Endothelial cell of umbilical vein (primary cell): Measurements from ENCODE around the gene PLD1. TPM values are rescaled to one million over a fixed set of nuclear protein-coding genes. Genes with fewer than 3 reads are reported as not detected.

ENCODE experiments used
- BruUV-seq: library from RNA; stranded (reverse); fragments of 400-500 nt; replicated peaks from 2 replicates; lab custom pipeline; 2021; lab: Mats Ljungman, UMichigan
- CTCF ChIA-PET: fragments of 300-600, 350-600 bp; sonication (Branson Sonifier 250); formaldehyde crosslinking; loops from one replicate; lab custom pipeline; 2021; ENCODE audit warnings: antibody characterized with exemption, inconsistent platforms; lab: Charles Lee
- POLR2A ChIA-PET: fragments of 300-600, 350-600 bp; sonication (Branson Sonifier 250); formaldehyde crosslinking; loops from one replicate; lab custom pipeline; 2021; ENCODE audit warnings: antibody characterized with exemption, inconsistent platforms; lab: Charles Lee
- DNase-seq: peaks from one replicate; pipeline ENCODE4 v3.0.0-alpha.2; 2011; ENCODE audit warnings: low read depth, low spot score
- FAIRE-seq: peaks from 2 replicates; lab custom pipeline; 2011; peaks lifted over from hg19 to GRCh38; lab: Jason Lieb, UNC
- H2AFZ ChIP-seq: 2 replicates; pipeline ENCODE4 v1.6.0; 2012; ENCODE audit warnings: low read depth, low read length, control low read depth, inconsistent platforms
- H3K27ac ChIP-seq: 2 replicates; pipeline ENCODE4 v1.5.1; 2011; ENCODE audit warnings: low read depth, mild to moderate bottlenecking, control low read depth, low read length, moderate library complexity; ENCODE audit not compliant: insufficient read depth
- H3K27me3 ChIP-seq, 2 experiments: 2 replicates each; pipeline versions ENCODE4 v1.6.0 to v1.6.1; 2011; ENCODE audit warnings: low read length in 2 of 2, mixed read lengths in 1 of 2; ENCODE audit not compliant: control insufficient read depth in 2 of 2, insufficient read depth in 2 of 2
- H3K36me3 ChIP-seq, 2 experiments: 2 replicates in 1 of 2; 3 replicates in 1 of 2; pipeline ENCODE4 v1.5.1; 2011; ENCODE audit warnings: low read length in 2 of 2, mild to moderate bottlenecking in 1 of 2, moderate library complexity in 1 of 2; ENCODE audit not compliant: control insufficient read depth in 2 of 2, insufficient read depth in 2 of 2; ENCODE audit errors: extremely low read depth in 1 of 2
- H3K4me1 ChIP-seq: 3 replicates; pipeline ENCODE4 v1.5.1; 2011; ENCODE audit warnings: mild to moderate bottlenecking, low read length; ENCODE audit not compliant: control insufficient read depth, insufficient read depth; ENCODE audit errors: extremely low read depth
- H3K4me2 ChIP-seq: 2 replicates; pipeline ENCODE4 v1.6.1; 2011; ENCODE audit warnings: low read length, control low read depth, mixed read lengths; ENCODE audit not compliant: insufficient read depth
- H3K4me3 ChIP-seq, 3 experiments: fragments of 200-600 bp in 1 of 3; sonication (generic), shearing (Covaris generic) in 1 of 3; replicated peaks in 1 of 3; 2 replicates each; pipeline ENCODE4 v1.5.1; 2011 to 2016; ENCODE audit warnings: control low read depth in 3 of 3, low read length in 3 of 3, mild to moderate bottlenecking in 2 of 3, inconsistent platforms in 1 of 3, low read depth in 1 of 3, moderate library complexity in 1 of 3; ENCODE audit not compliant: insufficient read depth in 1 of 3
- H3K79me2 ChIP-seq: 2 replicates; pipeline ENCODE4 v1.6.0; 2012; ENCODE audit warnings: low read length, inconsistent platforms; ENCODE audit not compliant: control insufficient read depth, insufficient read depth
- H3K9ac ChIP-seq: replicated peaks from 2 replicates; pipeline ENCODE3; 2011; ENCODE audit warnings: low read length, control low read depth; ENCODE audit not compliant: insufficient read depth; ENCODE audit errors: extremely low read depth
- H3K9me1 ChIP-seq: replicated peaks from 3 replicates; pipeline ENCODE4 v1.6.0; 2011; ENCODE audit warnings: mild to moderate bottlenecking, low read length; ENCODE audit not compliant: control insufficient read depth, insufficient read depth; ENCODE audit errors: extremely low read depth
- H3K9me3 ChIP-seq: replicated peaks from 2 replicates; pipeline ENCODE4 v1.5.1; 2012; ENCODE audit warnings: low read length, inconsistent platforms; ENCODE audit not compliant: control insufficient read depth, insufficient read depth
- H4K20me1 ChIP-seq: replicated peaks from 2 replicates; pipeline ENCODE3; 2011; ENCODE audit warnings: mild to moderate bottlenecking, low read length; ENCODE audit not compliant: control insufficient read depth, insufficient read depth; ENCODE audit errors: extremely low read depth
- CTCF ChIP-seq, 2 donors: IDR thresholded peaks; 1 replicate in 1 of 2; 2 replicates in 1 of 2; pipeline ENCODE4 v1.5.1; 2011; ENCODE audit warnings: low read length in 2 of 2, mild to moderate bottlenecking in 2 of 2, moderate library complexity in 2 of 2, control low read depth in 1 of 2, inconsistent platforms in 1 of 2, low read depth in 1 of 2; ENCODE audit not compliant: insufficient read depth in 1 of 2; ENCODE audit errors: extremely low read depth in 1 of 2
- EZH2 ChIP-seq: IDR thresholded peaks from 2 replicates; pipeline ENCODE4 v1.6.1; 2012; ENCODE audit warnings: borderline replicate concordance, low read depth, mild to moderate bottlenecking, moderate library complexity, low read length, inconsistent platforms; ENCODE audit not compliant: severe bottlenecking
- FOS ChIP-seq: IDR thresholded peaks from 2 replicates; pipeline ENCODE4 v1.6.1; 2011; ENCODE audit warnings: mild to moderate bottlenecking, low read length, moderate library complexity, borderline replicate concordance; ENCODE audit not compliant: insufficient read depth
- GATA2 ChIP-seq: IDR thresholded peaks from 2 replicates; pipeline ENCODE4 v1.7.0; 2011; ENCODE audit warnings: low read depth, mild to moderate bottlenecking, moderate library complexity, mixed read lengths, low read length; ENCODE audit not compliant: insufficient read length, insufficient read depth
- JUN ChIP-seq: IDR thresholded peaks from 2 replicates; pipeline ENCODE4 v1.6.1; 2011; ENCODE audit warnings: borderline replicate concordance, low read depth; ENCODE audit not compliant: insufficient read length, insufficient read depth
- MAX ChIP-seq: IDR thresholded peaks from 2 replicates; pipeline ENCODE4 v1.6.1; 2011; ENCODE audit not compliant: insufficient read depth, insufficient read length
- MYC ChIP-seq: IDR thresholded peaks from one replicate; pipeline ENCODE4 v1.6.1; 2011; ENCODE audit warnings: mild to moderate bottlenecking, low read depth, low read length
- POLR2A ChIP-seq: IDR thresholded peaks from 2 replicates; pipeline ENCODE4 v1.6.1; 2012; ENCODE audit warnings: low read depth, mild to moderate bottlenecking, control low read depth, low read length
- POLR2AphosphoS5 ChIP-seq: IDR thresholded peaks from 2 replicates; pipeline ENCODE4 v1.6.1; 2012; ENCODE audit warnings: low read depth, mild to moderate bottlenecking, control low read depth, low read length, moderate library complexity; ENCODE audit not compliant: insufficient read depth
- dilution Hi-C: fragments of 300-500 bp; cut with MboI; formaldehyde crosslinking; loops from one replicate; pipeline ENCODE4 v1.15.0; 2019; ENCODE audit warnings: low sequenced_read_pairs; ENCODE audit not compliant: extremely low pct_ligation_motif_present
- intact Hi-C: fragments of 100-400 bp; cut with micrococcal nuclease; formaldehyde crosslinking; loops from one replicate; pipeline ENCODE4 v1.10.0; 2022
- polyA plus RNA-seq, 4 experiments: library from polyadenylated mRNA; depleted of rRNA in 3 of 4; stranded (reverse) in 3 of 4; unstranded in 1 of 4; fragments of >200 nt; gene quantifications; 2 replicates each; pipeline versions ENCODE4 v1.2.1 to v1.2.3, GENCODE V29; 2011 to 2012; ENCODE audit warnings: missing spikeins in 1 of 4
- total RNA-seq: library from RNA; stranded (reverse); gene quantifications from 2 replicates; pipeline ENCODE4 v1.2.3, GENCODE V29; 2021

The PLD1 gene
- total and polyA plus RNA-seq, 2 donors (not counting 3 experiments of a cell fraction or from before 2014, with no cell fraction given), result 42.0 to 108 TPM

GRCh38 chr3:171616798-171617197 lies 193.5 kb downstream of the PLD1 start:
- H3K9me3 ChIP-seq, result no peaks in the 10 kb centered on the region
- intact Hi-C loops, result no loop called here
- H2AFZ ChIP-seq, result no peak overlapping the region
- POLR2A ChIA-PET, result no interaction called here
- H3K27ac ChIP-seq, result no peak overlapping the region
- no peaks in the 10 kb centered on the region for H3K79me2 ChIP-seq
- H3K4me1 ChIP-seq, result no peaks in the 10 kb centered on the region
- FAIRE-seq, result no peak
- no peak overlapping the region for H3K4me2 ChIP-seq
- no peaks in the 10 kb centered on the region for H4K20me1 ChIP-seq
- DNase-seq, result no peak
- TF ChIP-seq CTCF (IDR thresholded peaks at IDR 0.05; ENCODE audit: extremely low read depth in 1 of 2, insufficient read depth in 1 of 2, low read depth in 1 of 2, low read length in 2 of 2), result no peak
- TF ChIP-seq EZH2, result no peak
- TF ChIP-seq JUN, result no peak
- TF ChIP-seq MAX, result no peak
- no peak for TF ChIP-seq POLR2AphosphoS5
- no peak for TF ChIP-seq POLR2A
- TF ChIP-seq FOS, result no peak
- no peak for TF ChIP-seq GATA2
- TF ChIP-seq MYC, result no peak
- no TSS peak for BruUV-seq
- dilution Hi-C loops, result no loop called here
- no peak overlapping the region for H3K9ac ChIP-seq
- H3K9me1 ChIP-seq, result no peaks in the 10 kb centered on the region
- H3K36me3 ChIP-seq, result peaks cover 2 to 25% of the 10 kb centered on the region in 2 experiments
- H3K27me3 ChIP-seq, result no peaks in the 10 kb centered on the region
- H3K4me3 ChIP-seq, result no peak overlapping the region
- CTCF ChIA-PET, result interaction anchor here (1.0 kb wide), 2 partner anchors 113 to 156 kb away, joined by 3 read pairs; no protein-coding TSS in a partner anchor
